Hematopoietic multipotent progenitor cell treated with erythropoietin and hydrocortisone succinate and interleukin-3 and kit ligand, for 4 days (in vitro differentiated cells): ENCODE results near the gene ST13.
A peak's percentile ranks its signal among the peaks of the same experiment; 100 is the strongest.
"Not testable (repeated sequence)": the region's sequence is repeated elsewhere in the genome, so short reads cannot be mapped to it uniquely, and the experiment has no call there.

Experiments
- DNase-seq: peaks from one replicate; pipeline ENCODE4 v3.0.0-alpha.2; 2015

The ST13 gene

GRCh38 chr22:40856513-40857308, at the start of gene ST13, which contains the start of gene XPNPEP3:
Gene ST13, minus strand, starts transcription at chr22:40856639. Its CDS starts 99 bp downstream, at chr22:40856540.
Gene XPNPEP3, plus strand, starts transcription at chr22:40857148. Its CDS starts 34 bp downstream, at chr22:40857182.
- peak; percentile 99 for DNase-seq

- DNase-seq, result no peak
Measured at GRCh38 chr22:40904101-40904500, 47.7 kb upstream of the ST13 start.

GRCh38 chr22:40898850-40899357, 42.5 kb upstream of the ST13 start:
- DNase-seq, result peak; percentile 88

- DNase-seq, result no peak
Measured at GRCh38 chr22:40894417-40894816, 38.0 kb upstream of the ST13 start.

GRCh38 chr22:40890881-40891280, 34.4 kb upstream of the ST13 start:
- DNase-seq, result no peak

- DNase-seq, result no peak
Measured at GRCh38 chr22:40889116-40889515, 32.7 kb upstream of the ST13 start.

- no peak for DNase-seq
Measured at GRCh38 chr22:40878922-40879321, 22.5 kb upstream of the ST13 start.

GRCh38 chr22:40877488-40877887, 21.0 kb upstream of the ST13 start:
- DNase-seq, result no peak

GRCh38 chr22:40876907-40877306, 20.5 kb upstream of the ST13 start:
- DNase-seq, result no peak

- DNase-seq, result no peak
Measured at GRCh38 chr22:40875111-40875510, 18.7 kb upstream of the ST13 start.

GRCh38 chr22:40874016-40874415, 17.6 kb upstream of the ST13 start:
- DNase-seq, result no peak

GRCh38 chr22:40868379-40868778, 11.9 kb upstream of the ST13 start:
- DNase-seq, result not testable (repeated sequence)

- no peak for DNase-seq
Measured at GRCh38 chr22:40867109-40867508, 10.7 kb upstream of the ST13 start.

GRCh38 chr22:40862537-40862936, 6.1 kb upstream of the ST13 start:
- no peak for DNase-seq

GRCh38 chr22:40862013-40862412, 5.6 kb upstream of the ST13 start, which contains the start of gene DNAJB7:
Gene DNAJB7, minus strand, starts transcription at chr22:40862113. Its CDS starts 119 bp downstream, at chr22:40861994.
- no peak for DNase-seq

GRCh38 chr22:40857309-40857855, 943 bp upstream of the ST13 start:
- peak; percentile 18 for DNase-seq

GRCh38 chr22:40855979-40856512, 393 bp downstream of the ST13 start:
- peak; percentile 63 for DNase-seq

- peak; percentile 83 for DNase-seq
Measured at GRCh38 chr22:40855071-40855978, 1.1 kb downstream of the ST13 start.

GRCh38 chr22:40853961-40854360, 2.5 kb downstream of the ST13 start:
- peak; percentile 27 for DNase-seq

GRCh38 chr22:40853333-40853732, 3.1 kb downstream of the ST13 start:
- DNase-seq, result no peak

- DNase-seq, result not testable (repeated sequence)
Measured at GRCh38 chr22:40845816-40846215, 10.6 kb downstream of the ST13 start.

GRCh38 chr22:40844951-40845350, 11.5 kb downstream of the ST13 start:
- no peak for DNase-seq

GRCh38 chr22:40838486-40838885, 18.0 kb downstream of the ST13 start:
- no peak for DNase-seq
